Measurements from ENCODE around the gene MAP4K4. TPM values are rescaled to one million over a fixed set of nuclear protein-coding genes. Genes with fewer than 3 reads are reported as not detected.

MAP4K4 gene
- total and polyA plus RNA-seq, 2 of the 13 experiments (the other 11 are each of a cell fraction or from before 2014, with no cell fraction given): 105 to 264 TPM

GRCh38 chr2:101735166-101735533 is 37.6 kb downstream of the MAP4K4 start (continued):
- TF ChIP-seq HOMEZ (CRISPR knock-in tag; IDR thresholded peaks at IDR 0.05; ENCODE audit: low read depth): 0 out of 2 replicates have a peak, but pooled peaks have one; percentile 21
- no peak for TF ChIP-seq GRHL1 (CRISPR knock-in tag; conservative IDR thresholded peaks at IDR 0.05)
- peak; percentile 87 for TF ChIP-seq BCL6 (CRISPR knock-in tag; IDR thresholded peaks at IDR 0.05)
- no peak for TF ChIP-seq REXO4 (CRISPR knock-in tag; IDR thresholded peaks at IDR 0.05; ENCODE audit: borderline replicate concordance)
- peak in 1 of 2 experiments; percentile 34; a peak in 2 of 4 replicates for TF ChIP-seq EP300 (IDR thresholded peaks at IDR 0.05; ENCODE audit: low read depth in 2 of 2, low read length in 2 of 2)
- no peak for TF ChIP-seq EP300 (CRISPR knock-in tag; IDR thresholded peaks at IDR 0.05; ENCODE audit: borderline replicate concordance)
- no peak for TF ChIP-seq ZNF607 (CRISPR knock-in tag; IDR thresholded peaks at IDR 0.05; ENCODE audit: borderline replicate concordance)
- TF ChIP-seq ZNF780A (CRISPR knock-in tag; IDR thresholded peaks at IDR 0.05): no peak
- TF ChIP-seq KAT2B (IDR thresholded peaks at IDR 0.05; ENCODE audit: borderline replicate concordance, low read depth, low read length): no peak
- TF ChIP-seq HNF4A (CRISPR knock-in tag; IDR thresholded peaks at IDR 0.05): peak; percentile 32; the same call in 1 of the 2 replicates
- no peak for TF ChIP-seq ZNF205 (CRISPR knock-in tag; IDR thresholded peaks at IDR 0.05)
- TF ChIP-seq ATF6 (CRISPR knock-in tag; conservative IDR thresholded peaks at IDR 0.05): no peak
- peak; percentile 57 for TF ChIP-seq NR2F6 (IDR thresholded peaks at IDR 0.05)
- TF ChIP-seq NR2F6 (CRISPR knock-in tag; IDR thresholded peaks at IDR 0.05): 0 out of 2 replicates have a peak, but pooled peaks have one; percentile 12
- TF ChIP-seq ZNF879 (CRISPR knock-in tag; IDR thresholded peaks at IDR 0.05): no peak
- TF ChIP-seq SMARCE1 (IDR thresholded peaks at IDR 0.05; ENCODE audit: borderline replicate concordance): no peak
- TF ChIP-seq MAZ (IDR thresholded peaks at IDR 0.05; ENCODE audit: borderline replicate concordance, low read depth, low read length): no peak
- TF ChIP-seq MAZ (CRISPR knock-in tag; IDR thresholded peaks at IDR 0.05; ENCODE audit: low read depth): no peak
- TF ChIP-seq FOXA3 (CRISPR knock-in tag; IDR thresholded peaks at IDR 0.05): no peak; the same call in 1 of the 2 replicates
- TF ChIP-seq MTERF4 (CRISPR knock-in tag; IDR thresholded peaks at IDR 0.05): no peak
- TF ChIP-seq ZNF33A (CRISPR knock-in tag; IDR thresholded peaks at IDR 0.05; ENCODE audit: borderline replicate concordance): no peak
- TF ChIP-seq ZNF720 (CRISPR knock-in tag; IDR thresholded peaks at IDR 0.05): no peak
